ENCODE measurements around the gene NTN4. TPM values are rescaled to one million over a fixed set of nuclear protein-coding genes. Genes with fewer than 3 reads are reported as not detected.

NTN4 gene
- polyA plus RNA-seq, 1 of the 3 experiments (the other 2 are of a cell fraction), result 0.08 TPM

DNA sequence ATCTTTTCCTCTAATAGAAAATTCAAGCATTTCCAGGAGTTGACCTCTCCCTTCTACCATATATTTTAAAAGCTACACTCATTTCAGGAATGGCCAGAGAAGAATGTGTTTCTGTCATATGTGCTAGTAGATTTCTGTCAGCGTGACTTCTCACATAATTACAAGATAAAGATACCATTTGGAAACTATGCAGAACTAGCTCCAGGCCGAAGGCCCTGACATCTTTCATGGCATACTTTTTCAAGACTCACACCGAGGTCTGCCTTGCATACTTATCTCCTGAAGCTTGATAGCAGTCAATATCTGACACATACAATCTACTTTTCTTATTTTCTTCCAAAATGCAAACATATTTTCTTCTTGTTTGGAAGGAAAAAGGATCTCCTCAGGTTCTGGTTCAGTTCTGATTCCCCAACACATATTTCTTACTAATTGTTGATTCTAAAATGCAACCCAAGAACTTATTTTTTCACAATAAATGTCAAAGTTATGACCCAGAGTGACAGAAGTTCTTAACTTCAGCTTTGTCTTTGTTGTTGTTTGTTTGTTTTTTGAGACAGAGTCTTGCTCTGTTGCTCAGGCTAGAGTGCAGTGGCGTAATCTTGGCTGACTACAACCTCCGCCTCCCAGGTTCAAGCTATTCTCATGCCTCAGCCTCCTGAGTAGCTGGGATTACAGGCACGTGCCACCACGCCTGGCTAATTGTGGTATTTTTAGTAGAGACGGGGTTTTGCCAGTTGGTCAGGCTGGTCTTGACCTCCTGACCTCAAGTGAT lies 99.5 kb downstream of the NTN4 start:
- no peaks in the 10 kb centered on the region for H3K4me1 ChIP-seq (ENCODE audit: control insufficient read depth in 1 of 2, insufficient read depth in 2 of 2, low read depth in 1 of 2, low read length in 1 of 2)
- no peak overlapping the region for H3K9ac ChIP-seq
- POLR2A ChIA-PET, result no interaction called here
- no peaks in the 10 kb centered on the region for H3K79me2 ChIP-seq (ENCODE audit: insufficient read depth)
- no peak for DNase-seq
- CTCF ChIA-PET, result interaction anchor here (0.6 kb wide), 1 partner anchor 10 kb away, joined by 3 read pairs; no protein-coding TSS in a partner anchor
- H4K20me1 ChIP-seq (ENCODE audit: insufficient read depth), result no peaks in the 10 kb centered on the region
- H3K4me2 ChIP-seq, result no peak overlapping the region
- H3K9me3 ChIP-seq, result no peaks in the 10 kb centered on the region
- no peaks in the 10 kb centered on the region for H3K9me2 ChIP-seq
- 46% methylated on average over 8 of the region's 8 CpGs for WGBS (ENCODE audit: low lambda C conversion rate)
- no peaks in the 10 kb centered on the region for H3F3A ChIP-seq (replicated peaks; ENCODE audit: insufficient read depth)
- TF ChIP-seq RXRA (IDR thresholded peaks at IDR 0.05; ENCODE audit: borderline replicate concordance, low read depth) (no peak), REST (IDR thresholded peaks at IDR 0.05; ENCODE audit: low read depth, low read length) (no peak), YY1 (IDR thresholded peaks at IDR 0.05; ENCODE audit: low read depth) (no peak)
- TF ChIP-seq, protein P1, sequence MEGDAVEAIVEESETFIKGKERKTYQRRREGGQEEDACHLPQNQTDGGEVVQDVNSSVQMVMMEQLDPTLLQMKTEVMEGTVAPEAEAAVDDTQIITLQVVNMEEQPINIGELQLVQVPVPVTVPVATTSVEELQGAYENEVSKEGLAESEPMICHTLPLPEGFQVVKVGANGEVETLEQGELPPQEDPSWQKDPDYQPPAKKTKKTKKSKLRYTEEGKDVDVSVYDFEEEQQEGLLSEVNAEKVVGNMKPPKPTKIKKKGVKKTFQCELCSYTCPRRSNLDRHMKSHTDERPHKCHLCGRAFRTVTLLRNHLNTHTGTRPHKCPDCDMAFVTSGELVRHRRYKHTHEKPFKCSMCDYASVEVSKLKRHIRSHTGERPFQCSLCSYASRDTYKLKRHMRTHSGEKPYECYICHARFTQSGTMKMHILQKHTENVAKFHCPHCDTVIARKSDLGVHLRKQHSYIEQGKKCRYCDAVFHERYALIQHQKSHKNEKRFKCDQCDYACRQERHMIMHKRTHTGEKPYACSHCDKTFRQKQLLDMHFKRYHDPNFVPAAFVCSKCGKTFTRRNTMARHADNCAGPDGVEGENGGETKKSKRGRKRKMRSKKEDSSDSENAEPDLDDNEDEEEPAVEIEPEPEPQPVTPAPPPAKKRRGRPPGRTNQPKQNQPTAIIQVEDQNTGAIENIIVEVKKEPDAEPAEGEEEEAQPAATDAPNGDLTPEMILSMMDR (IDR thresholded peaks at IDR 0.05), result no peak
- no peak overlapping the region for H2AFZ ChIP-seq (ENCODE audit: low read depth)
- H3K4me3 ChIP-seq (ENCODE audit: low read depth in 2 of 2, low read length in 1 of 2), result no peak overlapping the region
- no peaks in the 10 kb centered on the region for H3K36me3 ChIP-seq (replicated peaks in 1 of 2; ENCODE audit: control insufficient read depth in 1 of 2, insufficient read depth in 2 of 2, low read length in 1 of 2)
- H3K27ac ChIP-seq (ENCODE audit: low read depth in 2 of 2, low read length in 1 of 2), result no peak overlapping the region
- H3K27me3 ChIP-seq (ENCODE audit: insufficient read depth), result no peaks in the 10 kb centered on the region; the same call in 1 of the 2 replicates

DNA sequence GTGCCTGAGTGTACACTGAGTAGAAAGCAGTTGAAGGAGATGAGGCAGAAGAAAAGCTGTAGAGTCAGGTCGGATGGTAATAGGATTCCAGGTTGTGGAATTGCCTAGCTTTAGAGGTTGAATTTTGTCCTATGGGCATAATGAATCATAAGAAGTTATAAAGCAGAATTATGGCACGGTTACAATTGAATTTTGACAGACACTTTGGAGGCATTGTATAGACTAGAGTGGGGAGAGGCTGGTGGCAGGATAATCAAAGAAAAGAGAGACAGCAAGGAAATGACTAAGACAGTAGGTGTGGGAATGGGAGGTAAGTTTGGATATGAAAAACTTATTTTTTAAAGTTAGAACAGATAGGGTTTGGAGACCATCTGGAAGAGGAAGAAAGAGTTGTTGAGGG lies 102.6 kb downstream of the NTN4 start:
- POLR2A ChIA-PET, result no interaction called here
- Histone ChIP-seq H3F3A (replicated peaks; ENCODE audit: insufficient read depth) (no peaks in the 10 kb centered on the region), H3K9ac (no peak overlapping the region), H3K4me3 (ENCODE audit: low read depth in 2 of 2, low read length in 1 of 2) (no peak overlapping the region), H3K4me2 (no peak overlapping the region), H2AFZ (ENCODE audit: low read depth) (no peak overlapping the region), H3K27me3 (ENCODE audit: insufficient read depth) (no peaks in the 10 kb centered on the region; the same call in 1 of the 2 replicates), H4K20me1 (ENCODE audit: insufficient read depth) (no peaks in the 10 kb centered on the region), H3K36me3 (replicated peaks in 1 of 2; ENCODE audit: control insufficient read depth in 1 of 2, insufficient read depth in 2 of 2, low read length in 1 of 2) (no peaks in the 10 kb centered on the region), H3K9me2 (no peaks in the 10 kb centered on the region), H3K4me1 (ENCODE audit: control insufficient read depth in 1 of 2, insufficient read depth in 2 of 2, low read depth in 1 of 2, low read length in 1 of 2) (peaks cover 0 to 8% of the 10 kb centered on the region in 2 experiments; a peak in 1 of 4 replicates), H3K9me3 (no peaks in the 10 kb centered on the region), H3K27ac (ENCODE audit: low read depth in 2 of 2, low read length in 1 of 2) (no peak overlapping the region), H3K79me2 (ENCODE audit: insufficient read depth) (no peaks in the 10 kb centered on the region)
- no peak for TF ChIP-seq FOSL2 (IDR thresholded peaks at IDR 0.05; ENCODE audit: borderline replicate concordance, low read depth)
- DNase-seq, result no peak
- CTCF ChIA-PET, result no interaction called here
- WGBS (ENCODE audit: low lambda C conversion rate), result 30% methylated on average over 2 of the region's 2 CpGs
